Osteoblast (primary cell): ENCODE data around the gene DISC1. TPM values are rescaled to one million over a fixed set of nuclear protein-coding genes. Genes with fewer than 3 reads are reported as not detected.
"Not testable (repeated sequence)": the region's sequence is repeated elsewhere in the genome, so short reads cannot be mapped to it uniquely, and the experiment has no call there.

Experiments used
- DNase-seq: peaks from one replicate; pipeline ENCODE4 v3.0.0; 2011; ENCODE audit warnings: low spot score, mixed read lengths; ENCODE audit not compliant: insufficient read length; ENCODE audit errors: missing footprints
- H2AFZ ChIP-seq: 2 replicates; pipeline ENCODE4 v1.6.0; 2011; ENCODE audit warnings: mild to moderate bottlenecking, low read length
- H3K27ac ChIP-seq: 2 replicates; pipeline ENCODE4 v1.5.1; 2011; ENCODE audit warnings: mild to moderate bottlenecking, low read depth, low read length, moderate library complexity
- H3K27me3 ChIP-seq: 2 replicates; pipeline ENCODE4 v1.6.0; 2012; ENCODE audit warnings: mild to moderate bottlenecking, control low read depth, inconsistent platforms, low read length, moderate library complexity; ENCODE audit not compliant: insufficient read depth
- H3K36me3 ChIP-seq: 2 replicates; pipeline ENCODE4 v1.5.1; 2011; ENCODE audit warnings: mild to moderate bottlenecking, low read length, control low read depth, moderate library complexity; ENCODE audit not compliant: insufficient read depth
- H3K4me1 ChIP-seq: 2 replicates; pipeline ENCODE4 v1.5.1; 2011; ENCODE audit warnings: mild to moderate bottlenecking, low read length, control low read depth, moderate library complexity; ENCODE audit not compliant: insufficient read depth
- H3K4me2 ChIP-seq: 2 replicates; pipeline ENCODE4 v1.6.0; 2011; ENCODE audit warnings: mild to moderate bottlenecking, low read length; ENCODE audit not compliant: insufficient read depth
- H3K4me3 ChIP-seq: fragments of 200-600 bp; sonication (generic); 3 replicates; pipeline ENCODE4 v1.5.1; 2012; ENCODE audit warnings: mild to moderate bottlenecking, low read length, inconsistent platforms; ENCODE audit not compliant: insufficient read depth
- H3K79me2 ChIP-seq: 2 replicates; pipeline ENCODE4 v1.6.0; 2012; ENCODE audit warnings: mild to moderate bottlenecking, low read length, control low read depth, inconsistent platforms; ENCODE audit not compliant: insufficient read depth
- H3K9me3 ChIP-seq: 2 replicates; pipeline ENCODE4 v1.5.1; 2011; ENCODE audit warnings: low read depth, low read length, control low read depth
- H4K20me1 ChIP-seq: 2 replicates; pipeline ENCODE4 v1.6.0; 2012; ENCODE audit warnings: mild to moderate bottlenecking, low read length, control low read depth; ENCODE audit not compliant: insufficient read depth
- total RNA-seq: library from RNA; depleted of rRNA; stranded (reverse); fragments of >200 nt; gene quantifications from 2 replicates; pipeline ENCODE4 v1.2.3, GENCODE V29; 2012
- TF ChIP-seq, protein P1 (sequence below): IDR thresholded peaks from 2 replicates; pipeline ENCODE4 v1.5.1; 2011; ENCODE audit warnings: mild to moderate bottlenecking, low read depth, low read length, moderate library complexity; ENCODE audit errors: extremely low read depth

The DISC1 gene
- total RNA-seq, 1 donor: 11.9 TPM

DNA sequence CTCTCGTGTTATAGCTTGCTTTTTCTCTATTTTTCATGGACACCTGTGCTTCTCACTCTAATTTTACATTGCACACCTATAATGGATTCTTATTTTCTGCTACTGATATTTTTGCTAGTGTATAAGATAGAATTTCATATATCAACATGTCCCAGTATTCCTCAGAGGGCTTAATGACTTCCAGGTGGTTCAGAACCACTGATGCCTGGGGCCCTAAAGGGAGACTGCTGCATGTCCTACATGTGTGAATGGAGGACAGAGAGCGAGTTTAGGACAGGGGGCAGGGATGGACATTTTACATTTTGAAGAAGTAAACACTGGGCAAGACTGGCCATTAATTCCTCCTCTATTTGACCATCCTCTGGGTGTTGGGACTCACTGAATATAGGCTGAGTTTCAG lies 100.6 kb downstream of the DISC1 start:
- Histone ChIP-seq H3K79me2 (no peaks in the 10 kb centered on the region), H3K4me3 (no peak overlapping the region), H3K27ac (no peak overlapping the region), H3K4me1 (no peaks in the 10 kb centered on the region), H3K36me3 (no peaks in the 10 kb centered on the region), H2AFZ (no peak overlapping the region), H4K20me1 (no peaks in the 10 kb centered on the region), H3K9me3 (no peaks in the 10 kb centered on the region), H3K27me3 (no peaks in the 10 kb centered on the region), H3K4me2 (no peak overlapping the region)
- no peak for DNase-seq
- TF ChIP-seq, protein P1, sequence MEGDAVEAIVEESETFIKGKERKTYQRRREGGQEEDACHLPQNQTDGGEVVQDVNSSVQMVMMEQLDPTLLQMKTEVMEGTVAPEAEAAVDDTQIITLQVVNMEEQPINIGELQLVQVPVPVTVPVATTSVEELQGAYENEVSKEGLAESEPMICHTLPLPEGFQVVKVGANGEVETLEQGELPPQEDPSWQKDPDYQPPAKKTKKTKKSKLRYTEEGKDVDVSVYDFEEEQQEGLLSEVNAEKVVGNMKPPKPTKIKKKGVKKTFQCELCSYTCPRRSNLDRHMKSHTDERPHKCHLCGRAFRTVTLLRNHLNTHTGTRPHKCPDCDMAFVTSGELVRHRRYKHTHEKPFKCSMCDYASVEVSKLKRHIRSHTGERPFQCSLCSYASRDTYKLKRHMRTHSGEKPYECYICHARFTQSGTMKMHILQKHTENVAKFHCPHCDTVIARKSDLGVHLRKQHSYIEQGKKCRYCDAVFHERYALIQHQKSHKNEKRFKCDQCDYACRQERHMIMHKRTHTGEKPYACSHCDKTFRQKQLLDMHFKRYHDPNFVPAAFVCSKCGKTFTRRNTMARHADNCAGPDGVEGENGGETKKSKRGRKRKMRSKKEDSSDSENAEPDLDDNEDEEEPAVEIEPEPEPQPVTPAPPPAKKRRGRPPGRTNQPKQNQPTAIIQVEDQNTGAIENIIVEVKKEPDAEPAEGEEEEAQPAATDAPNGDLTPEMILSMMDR: no peak

DNA sequence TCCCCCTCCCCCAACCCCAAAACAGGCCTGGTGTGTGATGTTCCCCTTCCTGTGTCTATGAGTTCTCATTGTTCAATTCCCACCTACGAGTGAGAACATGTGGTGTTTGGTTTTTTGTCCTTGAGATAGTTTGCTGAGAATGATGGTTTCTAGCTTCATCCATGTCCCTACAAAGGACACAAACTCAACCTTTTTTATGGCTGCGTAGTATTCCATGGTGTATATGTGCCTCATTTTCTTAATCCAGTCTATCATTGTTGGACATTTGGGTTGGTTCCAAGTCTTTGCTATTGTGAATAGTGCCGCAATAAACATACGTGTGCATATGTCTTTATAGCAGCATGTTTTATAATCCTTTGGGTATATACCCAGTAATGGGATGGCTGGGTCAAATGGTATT lies 102.4 kb downstream of the DISC1 start:
- not testable (repeated sequence) for H2AFZ ChIP-seq, H3K27ac ChIP-seq, H3K4me2 ChIP-seq, DNase-seq, H3K4me3 ChIP-seq, H3K9me3 ChIP-seq, H4K20me1 ChIP-seq, H3K4me1 ChIP-seq, H3K79me2 ChIP-seq, H3K27me3 ChIP-seq, H3K36me3 ChIP-seq

DNA sequence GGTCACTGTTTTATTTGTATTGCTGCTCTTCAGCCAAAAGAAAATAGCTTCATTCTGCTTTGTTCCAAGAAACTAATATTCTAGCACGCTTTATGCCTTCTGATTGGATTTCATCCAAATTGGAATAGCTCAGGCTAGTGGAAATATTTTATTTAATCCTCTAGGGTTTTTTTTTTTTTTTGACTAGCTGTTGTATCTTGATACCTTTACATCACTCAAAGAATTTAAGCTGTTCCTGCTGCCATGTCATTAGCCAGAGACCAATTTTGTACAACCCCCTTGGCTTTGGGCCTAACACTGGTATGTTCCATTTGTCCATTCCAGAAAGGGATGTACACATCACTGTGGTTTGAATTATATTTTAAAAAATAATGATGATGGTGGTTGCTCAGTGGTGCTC lies 103.0 kb downstream of the DISC1 start:
- Histone ChIP-seq H3K79me2 (no peaks in the 10 kb centered on the region), H4K20me1 (peaks cover 3% of the 10 kb centered on the region), H3K4me2 (no peak overlapping the region), H3K9me3 (no peaks in the 10 kb centered on the region), H3K27ac (no peak overlapping the region), H3K36me3 (no peaks in the 10 kb centered on the region), H2AFZ (no peak overlapping the region), H3K4me3 (no peak overlapping the region), H3K4me1 (no peaks in the 10 kb centered on the region), H3K27me3 (no peaks in the 10 kb centered on the region)
- DNase-seq: no peak
- TF ChIP-seq, protein P1: no peak

DNA sequence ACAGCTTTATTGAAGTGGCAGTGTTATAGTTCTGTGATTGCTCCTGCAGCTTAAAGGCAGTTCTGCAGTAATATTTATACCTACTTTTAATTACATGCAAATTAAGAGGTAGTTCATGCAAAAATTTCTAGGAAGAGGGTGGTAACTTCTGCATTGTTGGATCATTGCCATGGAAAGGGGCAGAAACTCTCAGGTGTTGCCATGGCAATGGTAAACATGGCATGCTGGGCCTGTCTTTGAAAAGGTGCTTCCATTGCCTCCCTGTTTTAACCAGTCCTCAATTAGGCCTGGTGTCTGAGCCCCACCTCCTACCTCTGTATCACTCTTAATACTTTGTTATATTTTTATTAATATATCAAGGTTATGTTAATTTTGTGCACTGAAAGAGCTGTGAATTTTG lies 104.7 kb downstream of the DISC1 start:
- no peaks in the 10 kb centered on the region for H3K4me1 ChIP-seq
- no peak overlapping the region for H3K27ac ChIP-seq
- H3K36me3 ChIP-seq: no peaks in the 10 kb centered on the region
- H3K27me3 ChIP-seq: no peaks in the 10 kb centered on the region
- no peak overlapping the region for H3K4me2 ChIP-seq
- H3K79me2 ChIP-seq: no peaks in the 10 kb centered on the region
- no peak for DNase-seq
- no peak overlapping the region for H2AFZ ChIP-seq
- no peak overlapping the region for H3K4me3 ChIP-seq
- peaks cover 3% of the 10 kb centered on the region for H4K20me1 ChIP-seq
- no peaks in the 10 kb centered on the region for H3K9me3 ChIP-seq
- TF ChIP-seq, protein P1: no peak
